ENCODE measurements around the gene LRP6.

LRP6 gene

GRCh38 chr12:12214635-12215131 is 52.2 kb downstream of the LRP6 start:
- no peak for DNase-seq (ENCODE audit: low read depth in 3 of 3)

- no peak for DNase-seq (ENCODE audit: low read depth in 3 of 3)
Observed at GRCh38 chr12:12214201-12214600, 52.6 kb downstream of the LRP6 start.

- no peak for DNase-seq (ENCODE audit: low read depth in 3 of 3)
Observed at GRCh38 chr12:12212769-12213168, 54.1 kb downstream of the LRP6 start.

- peak in 1 of 3 experiments; percentile 7 for DNase-seq (ENCODE audit: low read depth in 3 of 3)
Observed at GRCh38 chr12:12210983-12211382, 55.9 kb downstream of the LRP6 start.

- no peak for DNase-seq (ENCODE audit: low read depth in 3 of 3)
Observed at GRCh38 chr12:12210416-12210815, 56.4 kb downstream of the LRP6 start.

- no peak for DNase-seq (ENCODE audit: low read depth in 3 of 3)
Observed at GRCh38 chr12:12209675-12210074, 57.2 kb downstream of the LRP6 start.

GRCh38 chr12:12209043-12209442 is 57.8 kb downstream of the LRP6 start:
- no peak for DNase-seq (ENCODE audit: low read depth in 3 of 3)

- DNase-seq (ENCODE audit: low read depth in 3 of 3) = no peak
Observed at GRCh38 chr12:12207746-12208145, 59.1 kb downstream of the LRP6 start.

- DNase-seq (ENCODE audit: low read depth in 3 of 3) = no peak
Observed at GRCh38 chr12:12206776-12207388, 60.0 kb downstream of the LRP6 start.

- DNase-seq (ENCODE audit: low read depth in 3 of 3) = no peak
Observed at GRCh38 chr12:12202747-12203146, 64.1 kb downstream of the LRP6 start.

- no peak for DNase-seq (ENCODE audit: low read depth in 3 of 3)
Observed at GRCh38 chr12:12202105-12202504, 64.7 kb downstream of the LRP6 start.

GRCh38 chr12:12201274-12201758 is 65.5 kb downstream of the LRP6 start:
- DNase-seq (ENCODE audit: low read depth in 3 of 3) = no peak

- no peak for DNase-seq (ENCODE audit: low read depth in 3 of 3)
Observed at GRCh38 chr12:12200363-12200762, 66.5 kb downstream of the LRP6 start.

- DNase-seq (ENCODE audit: low read depth in 3 of 3) = no peak
Observed at GRCh38 chr12:12198124-12198523, 68.7 kb downstream of the LRP6 start.

GRCh38 chr12:12197128-12197527 is 69.7 kb downstream of the LRP6 start:
- DNase-seq (ENCODE audit: low read depth in 3 of 3) = no peak

GRCh38 chr12:12195516-12195915 is 71.3 kb downstream of the LRP6 start:
- DNase-seq (ENCODE audit: low read depth in 3 of 3) = no peak

GRCh38 chr12:12195081-12195480 is 71.8 kb downstream of the LRP6 start:
- no peak for DNase-seq (ENCODE audit: low read depth in 3 of 3)

GRCh38 chr12:12194206-12194605 is 72.6 kb downstream of the LRP6 start:
- DNase-seq (ENCODE audit: low read depth in 3 of 3) = no peak

GRCh38 chr12:12191008-12191407 is 75.8 kb downstream of the LRP6 start:
- DNase-seq (ENCODE audit: low read depth in 3 of 3) = no peak

- no peak for DNase-seq (ENCODE audit: low read depth in 3 of 3)
Observed at GRCh38 chr12:12190087-12190809, 76.6 kb downstream of the LRP6 start.

- DNase-seq (ENCODE audit: low read depth in 3 of 3) = no peak
Observed at GRCh38 chr12:12185414-12185813, 81.4 kb downstream of the LRP6 start.

GRCh38 chr12:12182703-12183365 is 84.0 kb downstream of the LRP6 start:
- DNase-seq (ENCODE audit: low read depth in 3 of 3) = no peak

- no peak for DNase-seq (ENCODE audit: low read depth in 3 of 3)
Observed at GRCh38 chr12:12181511-12181910, 85.3 kb downstream of the LRP6 start.

All from stimulated activated CD4-positive, alpha-beta T cell treated with anti-CD3 and anti-CD28 coated beads, TNF-alpha, amount 100 ng/mL, for 24 hours (primary cell).